ENCODE measurements around the gene ABAT.

Gene ABAT

DNA sequence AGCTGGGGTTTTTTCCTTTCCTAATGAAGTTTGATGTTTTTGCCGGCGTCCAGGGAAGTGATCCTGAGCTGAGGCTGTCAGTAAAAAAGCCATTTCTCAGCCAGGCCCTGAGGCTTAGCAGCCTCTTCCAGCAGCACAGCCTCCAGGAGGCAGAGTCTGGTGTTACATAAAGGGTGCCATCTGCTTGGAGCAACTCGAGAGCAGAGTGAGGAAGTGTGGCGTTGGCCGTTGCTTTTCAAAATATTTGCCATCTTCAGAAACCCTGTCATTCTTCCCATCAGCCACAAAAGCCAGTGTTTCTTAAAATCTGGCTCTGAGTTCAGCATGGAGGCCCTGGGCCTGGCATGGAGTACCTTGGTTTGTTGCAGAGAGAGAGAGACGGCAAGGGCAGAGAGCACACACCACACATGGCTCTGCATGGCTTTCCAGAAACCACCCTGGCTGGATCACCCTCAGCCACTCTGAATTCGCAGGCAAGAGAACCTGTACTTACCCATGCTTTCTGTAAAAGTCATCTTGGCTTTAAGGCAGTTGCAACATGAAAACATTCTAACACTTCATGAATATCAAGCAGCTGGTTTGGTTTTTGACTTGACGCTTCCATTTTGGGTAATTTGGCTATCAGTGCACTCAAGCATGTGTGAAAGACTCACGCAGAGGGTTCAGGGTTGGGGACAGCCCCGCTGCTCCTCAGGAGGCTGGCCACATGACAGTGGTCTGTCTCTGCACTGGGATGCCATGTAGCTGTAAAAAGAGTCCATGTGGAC, 144.3 kb downstream of the ABAT start:
- no peak for DNase-seq (ENCODE audit: low read depth)

- no peak for DNase-seq (ENCODE audit: low read depth)
Observed at GRCh38 chr16:8819411-8820034, 145.1 kb downstream of the ABAT start.

- DNase-seq (ENCODE audit: low read depth), result no peak
Observed at GRCh38 chr16:8822403-8822802, 148.0 kb downstream of the ABAT start.

- DNase-seq (ENCODE audit: low read depth), result no peak
Observed at GRCh38 chr16:8826278-8826879, 152.0 kb downstream of the ABAT start.

- no peak for DNase-seq (ENCODE audit: low read depth)
Observed at GRCh38 chr16:8828541-8829165, 154.2 kb downstream of the ABAT start.

- no peak for DNase-seq (ENCODE audit: low read depth)
Observed at GRCh38 chr16:8831450-8831849, 157.0 kb downstream of the ABAT start.

- DNase-seq (ENCODE audit: low read depth), result no peak
Observed at GRCh38 chr16:8831871-8832716, 157.7 kb downstream of the ABAT start.

DNA sequence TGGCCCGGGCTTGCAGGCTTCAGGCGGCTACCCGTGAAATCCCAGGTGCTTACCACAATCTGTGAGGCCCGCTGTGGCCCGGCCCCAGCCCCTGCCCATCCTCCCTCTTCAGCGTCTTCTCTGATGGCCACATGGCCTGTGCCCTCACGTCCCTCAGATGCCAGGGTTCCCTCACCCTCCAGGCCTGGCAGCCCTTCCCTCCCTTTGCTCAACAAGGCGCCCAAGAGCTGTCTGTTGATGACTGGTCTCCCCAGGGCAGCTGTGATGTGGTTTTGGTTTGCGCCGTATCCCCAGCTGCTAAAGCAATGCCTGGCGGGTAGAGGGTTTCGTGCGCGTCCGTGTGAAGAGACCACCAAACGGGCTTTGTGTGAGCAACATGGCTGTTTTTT, 158.3 kb downstream of the ABAT start:
- DNase-seq (ENCODE audit: low read depth), result no peak
